Right ventricle myocardium superior (tissue), 1 donor: Measurements from ENCODE around the gene PDCD11. TPM values are rescaled to one million over a fixed set of nuclear protein-coding genes. Genes with fewer than 3 reads are reported as not detected.
"Not testable (repeated sequence)": the region's sequence is repeated elsewhere in the genome, so short reads cannot be mapped to it uniquely, and the experiment has no call there.

Source experiments
- ATAC-seq: fragments of 200-7000 bp; cut with Tn5 transposase; one replicate; pipeline ENCODE4 v1.9.1; 2020; ENCODE audit warnings: mild to moderate bottlenecking; ENCODE audit not compliant: poor library complexity
- DNase-seq: peaks from one replicate; pipeline ENCODE4 v3.0.0-alpha.2; 2020
- intact Hi-C: fragments of 100-400 bp; cut with DNase I; formaldehyde crosslinking; loops from one replicate; pipeline ENCODE4 v1.11.2; 2022
- total RNA-seq: library from RNA; stranded (reverse); fragmentation: NEBNext Ultra II Directional; extraction: Animal tissue kit (Norgen Biotek cat#: 25700); gene quantifications from one replicate; pipeline ENCODE4 v1.2.1, GENCODE V29; 2021
- donor health status: DM: no; HTN: yes; CAD: no; lungs with severe emphysema.

The PDCD11 gene
- total RNA-seq, 1 donor from 2014 or later = 10.1 TPM

DNA sequence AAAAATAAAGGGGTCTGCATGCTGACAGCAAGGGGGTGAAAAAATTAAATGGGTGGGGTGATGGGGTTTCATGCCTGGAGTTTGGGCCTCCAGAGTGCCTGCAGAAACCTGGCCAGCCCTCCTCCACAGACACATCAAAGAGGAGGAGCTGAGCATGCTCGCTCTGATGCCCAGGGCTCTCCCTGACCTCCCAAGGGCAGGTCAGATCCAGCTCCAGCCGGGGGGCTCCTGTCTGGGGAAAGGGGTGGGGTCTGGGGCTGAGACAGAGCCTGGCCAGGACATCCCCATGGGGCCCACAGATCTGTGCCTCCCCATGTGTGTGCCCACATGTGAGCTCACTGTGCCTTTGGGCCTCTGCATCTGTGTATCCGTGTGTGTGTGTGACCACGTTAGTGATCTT is 63.2 kb downstream of the PDCD11 start:
- ATAC-seq (no peak), DNase-seq (no peak)
- intact Hi-C loops = no loop called here

DNA sequence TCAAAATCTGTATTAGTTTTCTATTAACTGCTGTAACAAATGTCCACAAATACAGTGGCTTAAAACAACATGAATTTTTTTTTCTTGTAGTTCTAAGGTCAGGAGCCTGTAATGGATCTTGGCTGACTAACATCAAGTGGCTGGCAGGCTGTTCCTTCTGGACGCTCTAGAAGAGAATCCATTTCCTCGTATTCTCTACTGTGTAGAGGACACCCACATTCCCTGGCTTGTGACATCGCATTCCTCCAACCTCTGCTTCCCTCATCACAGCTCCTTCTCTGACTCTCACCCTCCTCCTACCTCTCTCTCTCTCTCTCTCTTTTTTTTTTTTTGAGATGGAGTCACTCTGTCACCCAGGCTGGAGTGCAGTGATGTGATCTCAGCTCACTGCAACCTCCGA is 67.1 kb downstream of the PDCD11 start:
- ATAC-seq (no peak), DNase-seq (no peak)
- intact Hi-C loops = no loop called here

DNA sequence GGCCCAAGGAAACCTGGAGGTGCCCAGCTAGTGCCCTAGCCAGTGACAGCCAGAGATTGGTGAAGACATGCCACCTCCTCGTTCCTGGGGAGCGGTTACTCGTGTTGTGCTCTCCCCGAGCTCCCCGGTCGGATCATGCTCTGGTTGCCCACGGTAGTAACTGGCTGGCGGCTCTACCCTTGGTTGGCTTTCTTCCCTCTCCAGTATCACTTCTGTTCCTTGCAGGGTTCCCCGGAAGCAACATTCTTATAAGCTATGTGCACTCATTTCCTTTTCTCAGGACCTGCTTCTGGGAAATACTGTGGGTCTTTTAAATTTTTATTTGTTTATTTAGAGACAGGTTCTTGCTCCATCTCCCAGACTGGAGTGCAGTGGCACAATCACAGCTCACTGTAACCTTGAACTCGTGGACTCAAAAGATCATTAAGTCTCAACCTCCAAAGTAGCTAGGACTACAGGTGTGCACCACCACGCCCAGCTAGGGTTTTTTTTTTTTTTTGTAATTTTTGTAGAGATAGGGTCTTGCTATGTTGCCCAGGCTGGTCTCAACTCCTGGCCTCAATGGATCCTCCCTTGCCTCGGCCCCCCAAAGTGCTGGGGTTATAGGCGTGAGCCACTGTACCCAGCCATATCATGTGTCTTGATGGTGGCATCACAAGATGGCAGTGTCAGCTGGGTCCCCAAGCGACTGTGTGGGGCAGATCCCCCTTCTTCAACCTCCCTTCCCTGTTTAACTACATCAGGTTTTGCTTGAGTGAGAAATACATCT is 69.2 kb downstream of the PDCD11 start:
- DNase-seq (no peak), ATAC-seq (no peak)
- intact Hi-C loops = no loop called here

DNA sequence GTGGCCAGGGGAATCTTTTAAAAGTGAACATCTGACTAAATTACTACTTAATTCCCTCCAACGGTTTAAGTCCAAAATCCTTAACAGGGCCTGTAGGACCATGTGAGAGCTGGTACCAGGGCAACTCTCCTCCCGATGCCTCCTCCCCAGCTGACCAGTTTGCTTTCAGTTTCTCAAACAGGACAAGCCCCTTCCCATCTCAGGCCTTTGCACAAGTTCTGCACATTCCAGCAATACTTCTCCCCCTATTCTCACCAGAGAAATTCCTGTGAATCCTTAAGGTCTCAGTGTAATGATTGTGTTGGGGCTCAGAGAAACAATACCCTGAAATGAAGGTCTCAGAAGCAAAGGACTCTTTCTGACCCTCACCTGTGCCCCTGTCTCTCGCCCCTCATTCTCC is 70.3 kb downstream of the PDCD11 start:
- intact Hi-C loops = no loop called here
- DNase-seq = no peak
- no peak for ATAC-seq

DNA sequence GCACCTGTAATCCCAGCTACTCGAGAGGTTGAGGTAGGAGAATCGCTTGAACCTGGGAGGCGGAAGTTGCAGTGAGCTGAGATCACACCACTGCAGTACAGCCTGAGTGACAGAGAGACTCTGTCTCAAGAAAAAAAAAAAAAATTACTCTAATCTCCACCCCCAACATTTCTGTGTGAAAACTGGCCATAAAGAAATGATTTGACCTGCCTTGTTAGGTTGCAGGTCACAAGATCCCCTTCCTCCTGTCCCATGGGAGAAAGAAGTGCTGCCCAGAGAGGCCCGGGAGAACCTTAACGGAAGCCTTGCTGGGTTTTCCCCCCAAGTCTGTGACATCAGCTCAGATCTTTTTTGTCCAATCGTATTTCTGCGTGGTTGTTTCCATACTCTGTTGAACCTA is 71.0 kb downstream of the PDCD11 start:
- intact Hi-C loops = no loop called here
- no peak for DNase-seq
- no peak for ATAC-seq

DNA sequence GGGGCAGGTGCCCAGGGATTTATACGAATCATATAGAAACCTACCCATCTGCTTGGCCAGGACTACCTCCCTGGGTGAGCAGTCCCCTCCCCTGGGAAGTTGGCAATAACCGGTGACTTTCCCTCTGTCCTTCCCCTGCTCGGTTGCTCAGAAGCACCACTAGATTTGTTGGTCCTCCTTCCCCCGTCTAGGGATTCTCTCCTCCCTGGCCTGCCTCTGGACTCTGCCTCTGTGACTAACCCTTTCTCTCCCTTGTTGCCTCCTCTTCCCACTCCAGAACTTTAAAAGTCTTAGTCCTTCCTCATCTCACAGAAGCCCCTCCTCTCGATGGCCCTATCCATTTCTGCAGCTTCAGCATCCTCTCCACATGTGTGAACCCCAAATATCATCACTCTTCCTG is 72.8 kb downstream of the PDCD11 start:
- intact Hi-C loops = no loop called here
- ATAC-seq (no peak), DNase-seq (no peak)

DNA sequence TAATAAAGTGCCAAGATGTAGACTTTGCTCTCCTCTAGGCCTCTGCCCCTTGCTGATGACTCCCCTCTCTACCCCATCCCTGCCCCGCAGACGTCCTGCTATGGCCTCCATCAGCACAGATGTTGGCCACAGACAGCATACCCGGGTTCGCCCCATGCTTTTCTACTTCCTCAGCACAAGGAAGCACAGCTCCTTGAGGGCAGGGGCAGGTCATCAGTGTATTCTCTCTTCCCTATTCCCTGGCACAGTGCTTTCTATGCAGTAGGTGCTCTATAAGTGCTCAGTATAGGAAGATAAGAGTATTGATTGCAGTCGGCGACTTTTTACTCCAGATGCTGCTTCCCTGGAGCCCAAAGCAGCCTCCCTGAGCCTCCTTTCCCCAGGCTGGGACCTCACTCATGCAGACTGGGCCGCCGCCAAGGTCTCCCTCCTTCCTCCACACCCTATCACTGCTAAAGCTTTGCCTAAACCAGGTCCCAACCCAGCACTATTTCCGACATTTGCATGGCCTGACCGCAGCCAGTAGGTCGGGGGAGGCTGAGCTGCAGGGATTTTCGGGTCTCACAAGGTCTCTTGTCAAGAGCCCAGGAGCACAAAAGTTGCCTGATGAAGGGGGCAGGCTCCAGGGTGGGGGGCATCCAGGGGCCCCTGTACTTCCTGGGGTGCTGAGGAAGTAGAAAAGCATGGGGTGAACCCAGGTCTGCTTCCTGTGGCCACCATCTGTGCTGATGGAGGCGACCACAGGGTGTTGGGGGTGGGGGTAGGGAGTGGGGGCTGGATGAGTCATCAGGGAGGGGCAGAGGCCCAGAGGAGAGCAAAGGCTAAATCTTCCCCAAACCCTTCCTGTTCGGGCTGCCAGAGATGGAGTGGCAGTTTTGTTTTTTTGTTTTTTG is 74.6 kb downstream of the PDCD11 start:
- intact Hi-C loops = no loop called here
- ATAC-seq = peak; percentile 76
- DNase-seq = peak; percentile 75

DNA sequence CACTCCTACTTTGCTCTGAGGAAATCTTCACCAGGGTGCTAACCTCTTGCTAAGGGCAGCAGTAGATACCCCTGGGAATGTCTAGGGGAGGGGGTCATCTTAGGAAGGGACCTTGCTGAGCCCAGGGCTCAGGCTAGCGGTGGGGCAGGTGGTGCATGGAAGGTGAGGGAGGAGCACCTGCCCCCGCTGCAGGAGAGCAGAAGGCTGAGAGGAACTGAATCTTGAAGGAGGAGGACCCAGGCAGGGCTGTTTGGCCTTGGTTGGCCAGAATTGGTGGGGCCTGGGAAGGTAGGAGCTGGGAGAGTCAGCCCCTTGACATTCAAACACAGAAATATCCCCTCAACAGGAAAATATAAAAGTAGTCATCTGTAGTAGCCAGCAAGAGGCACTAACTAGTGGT is 75.6 kb downstream of the PDCD11 start:
- intact Hi-C loops = no loop called here
- ATAC-seq (no peak), DNase-seq (no peak)

DNA sequence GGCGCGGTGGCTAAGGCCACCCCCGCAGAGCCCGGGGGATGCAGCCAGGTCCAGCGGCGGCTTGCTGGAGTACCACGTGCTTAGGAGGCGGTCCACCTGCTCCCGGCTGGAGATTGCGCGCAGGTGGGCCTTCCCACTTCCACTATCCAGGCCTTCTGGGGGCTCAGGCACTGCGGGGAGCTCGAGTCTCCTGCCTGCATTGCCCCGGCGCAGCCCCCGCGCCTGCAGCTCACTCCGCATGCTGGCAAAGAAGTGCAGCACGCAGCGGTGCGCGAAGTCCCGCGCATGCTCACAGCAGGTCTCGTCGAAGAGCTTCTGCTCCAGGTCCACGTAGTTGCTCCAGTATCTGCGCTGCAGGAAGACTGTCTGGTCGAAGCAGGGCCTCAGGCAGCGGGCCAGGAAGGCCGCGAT is 76.8 kb downstream of the PDCD11 start:
- no peak for DNase-seq

DNA sequence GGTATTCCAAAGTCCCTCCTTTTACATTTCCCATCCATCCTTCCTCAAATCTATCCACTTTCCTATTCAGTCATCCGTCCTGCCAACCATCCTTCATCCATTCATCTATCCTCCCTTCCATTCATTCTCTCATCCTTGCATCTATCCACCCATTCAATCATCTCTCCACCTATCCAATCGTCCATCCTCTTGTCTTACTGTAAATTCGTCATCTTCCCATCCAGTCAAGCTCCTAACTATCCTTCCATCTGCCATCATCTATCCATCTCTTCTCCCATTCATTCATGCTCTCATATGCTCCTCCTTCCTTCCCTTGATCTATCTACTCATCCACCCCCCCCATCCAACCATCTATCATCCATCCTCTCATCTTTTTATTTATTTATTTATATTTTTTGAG is 77.7 kb downstream of the PDCD11 start:
- no peak for ATAC-seq
- intact Hi-C loops = no loop called here
- no peak for DNase-seq

More for the DNA sequence above, 76.8 kb downstream of the PDCD11 start:
- intact Hi-C loops = no loop called here
- ATAC-seq = no peak

DNA sequence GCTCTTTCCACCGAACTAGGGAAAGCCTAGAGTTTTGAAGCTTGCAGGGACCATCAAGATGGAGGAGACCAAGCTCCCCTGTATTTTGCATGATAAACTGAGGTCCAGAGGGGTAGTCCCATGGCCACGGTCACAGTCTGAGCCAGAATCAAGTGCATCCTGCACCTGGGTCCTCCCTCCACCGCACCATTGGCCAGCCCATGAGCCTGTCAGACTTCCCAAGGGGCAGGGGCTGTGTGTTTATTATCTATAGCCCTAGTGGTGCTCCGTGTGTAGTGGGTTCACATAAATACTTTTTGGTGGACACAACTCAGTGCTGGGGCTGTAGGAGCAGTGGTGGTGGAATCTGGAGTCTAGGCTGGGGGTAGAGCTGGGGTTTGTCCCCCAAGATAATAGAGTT is 79.0 kb downstream of the PDCD11 start:
- intact Hi-C loops = no loop called here
- ATAC-seq (no peak), DNase-seq (no peak)

DNA sequence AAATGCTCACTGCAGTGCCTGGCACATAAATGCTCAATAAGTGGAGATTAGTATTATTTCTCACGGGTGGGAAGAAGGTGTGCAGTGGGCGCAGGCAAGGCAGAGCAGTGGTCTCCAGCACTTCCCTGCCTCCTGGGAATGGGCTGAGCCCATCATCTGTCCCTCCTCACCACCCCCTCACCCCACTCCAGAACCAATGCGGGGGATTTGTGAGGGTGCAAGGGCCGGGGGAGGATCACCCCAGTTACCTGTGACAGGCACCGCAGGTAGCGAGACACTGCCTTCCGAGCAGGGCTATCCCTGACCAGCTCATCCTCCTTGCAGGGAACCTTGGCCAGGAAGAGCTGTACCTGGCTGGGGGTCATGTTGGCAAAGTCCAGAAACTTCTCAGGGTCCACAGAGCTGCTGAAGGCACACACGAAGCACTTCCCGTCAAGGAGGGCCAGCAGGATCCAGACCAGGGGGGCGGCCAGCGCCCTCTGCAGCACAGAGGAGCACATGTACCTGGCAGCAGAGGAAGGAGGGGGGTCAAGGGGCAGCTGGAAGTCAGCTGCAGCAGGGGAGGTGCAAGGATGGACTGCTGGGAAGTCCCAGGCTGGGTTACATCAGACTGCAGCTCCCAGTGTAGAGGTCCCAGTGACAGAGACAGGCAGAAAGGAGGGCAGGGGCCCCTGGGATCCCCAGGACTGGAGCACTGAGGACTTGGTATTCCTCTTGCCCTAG is 79.8 kb downstream of the PDCD11 start:
- intact Hi-C loops = no loop called here
- no peak for DNase-seq
- ATAC-seq = no peak

DNA sequence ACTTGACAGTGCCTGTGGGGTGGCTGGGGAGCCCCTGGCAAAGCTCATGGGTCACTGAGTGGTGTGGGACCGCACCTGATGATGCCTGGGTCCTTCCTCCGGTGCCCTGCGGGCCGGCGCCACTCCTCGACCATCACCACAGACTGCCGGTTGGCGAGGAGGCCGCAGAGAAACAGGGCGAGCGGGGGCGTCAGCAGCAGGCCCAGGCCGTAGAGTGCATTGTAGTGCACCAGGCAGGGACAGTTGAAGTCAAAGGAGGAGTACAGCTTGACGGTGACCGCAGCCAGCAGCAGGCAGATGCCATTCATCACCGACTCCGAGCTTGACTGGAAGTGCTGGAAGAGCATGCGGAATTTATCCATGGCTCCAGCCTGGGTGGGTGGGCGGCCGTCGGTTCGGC is 82.2 kb downstream of the PDCD11 start:
- intact Hi-C loops = no loop called here
- ATAC-seq (no peak), DNase-seq (no peak)

DNA sequence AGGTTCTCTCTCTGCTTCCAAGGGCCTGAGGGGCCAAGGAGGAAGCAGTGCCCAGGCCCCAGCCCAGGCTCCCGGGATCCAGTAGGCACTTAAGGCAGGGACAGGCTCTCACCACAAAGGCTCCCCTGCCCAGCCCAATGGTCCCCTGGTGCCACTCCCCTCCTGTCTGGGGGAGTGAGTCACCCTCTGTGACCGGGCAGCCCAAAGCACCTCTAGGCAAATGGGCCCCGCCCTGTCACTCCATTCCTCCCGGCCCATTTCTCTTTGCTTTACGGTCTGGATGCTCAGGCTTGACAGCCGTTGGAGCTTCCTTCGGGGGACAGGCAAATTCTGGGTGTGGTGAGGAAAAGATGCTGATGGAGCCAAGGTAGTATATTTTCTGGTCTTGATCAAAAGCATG is 82.7 kb downstream of the PDCD11 start, which contains the start of gene CALHM3:
Gene CALHM3, minus strand, starts transcription at position 106 of the 400 bp plus-strand sequence. CDS start 208 bp downstream, outside the sequence.
- no peak for DNase-seq
- no peak for ATAC-seq
- intact Hi-C loops = no loop called here

DNA sequence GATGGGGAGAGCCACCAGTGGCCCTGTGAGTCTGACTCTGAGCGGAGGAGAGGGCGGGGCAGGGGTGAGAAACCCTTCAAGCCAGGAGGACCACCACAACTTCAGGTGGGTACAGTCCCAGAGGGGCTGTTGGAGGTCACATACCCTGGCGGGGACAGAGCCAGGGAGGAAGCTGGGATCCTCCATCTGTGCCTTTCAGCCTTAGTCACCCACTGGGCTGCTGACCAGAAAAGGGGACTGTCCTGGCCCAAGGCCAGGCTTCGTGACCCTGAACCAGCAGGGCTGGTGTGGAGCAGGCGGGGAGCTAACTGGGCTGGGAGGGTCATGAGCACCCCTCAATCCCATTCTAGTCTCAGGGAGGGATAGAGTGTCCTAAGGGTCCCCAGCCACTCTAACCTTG is 84.1 kb downstream of the PDCD11 start:
- intact Hi-C loops = no loop called here
- DNase-seq (no peak), ATAC-seq (no peak)

DNA sequence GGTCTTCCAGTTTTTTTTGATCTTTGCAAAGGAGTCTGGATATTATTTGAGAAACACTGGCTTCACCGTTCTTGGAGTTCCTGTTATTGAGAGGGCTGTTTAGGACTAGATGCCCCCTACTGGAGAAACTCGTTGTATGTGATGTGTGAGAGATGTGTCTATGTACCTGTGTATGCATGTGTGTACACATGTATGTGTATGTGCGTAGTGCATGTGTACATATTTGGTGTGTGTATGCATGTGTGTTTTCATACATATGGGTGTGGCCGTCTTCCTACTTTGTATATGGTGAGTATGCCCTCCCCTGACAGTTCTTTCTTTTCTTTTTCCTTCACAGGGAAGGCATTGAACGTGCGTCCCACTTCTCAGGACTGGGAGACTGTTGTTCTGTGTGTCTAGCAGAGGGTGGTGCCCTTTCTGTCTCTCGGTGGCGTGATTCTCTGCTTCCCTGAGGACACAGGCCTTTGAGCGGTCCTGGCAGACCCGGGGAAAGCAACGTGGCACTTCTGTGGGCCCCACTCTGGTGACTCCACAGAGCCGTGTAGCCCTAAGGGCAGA is 85.6 kb downstream of the PDCD11 start:
- ATAC-seq (peak; percentile 69), DNase-seq (no peak)
- intact Hi-C loops = no loop called here

DNA sequence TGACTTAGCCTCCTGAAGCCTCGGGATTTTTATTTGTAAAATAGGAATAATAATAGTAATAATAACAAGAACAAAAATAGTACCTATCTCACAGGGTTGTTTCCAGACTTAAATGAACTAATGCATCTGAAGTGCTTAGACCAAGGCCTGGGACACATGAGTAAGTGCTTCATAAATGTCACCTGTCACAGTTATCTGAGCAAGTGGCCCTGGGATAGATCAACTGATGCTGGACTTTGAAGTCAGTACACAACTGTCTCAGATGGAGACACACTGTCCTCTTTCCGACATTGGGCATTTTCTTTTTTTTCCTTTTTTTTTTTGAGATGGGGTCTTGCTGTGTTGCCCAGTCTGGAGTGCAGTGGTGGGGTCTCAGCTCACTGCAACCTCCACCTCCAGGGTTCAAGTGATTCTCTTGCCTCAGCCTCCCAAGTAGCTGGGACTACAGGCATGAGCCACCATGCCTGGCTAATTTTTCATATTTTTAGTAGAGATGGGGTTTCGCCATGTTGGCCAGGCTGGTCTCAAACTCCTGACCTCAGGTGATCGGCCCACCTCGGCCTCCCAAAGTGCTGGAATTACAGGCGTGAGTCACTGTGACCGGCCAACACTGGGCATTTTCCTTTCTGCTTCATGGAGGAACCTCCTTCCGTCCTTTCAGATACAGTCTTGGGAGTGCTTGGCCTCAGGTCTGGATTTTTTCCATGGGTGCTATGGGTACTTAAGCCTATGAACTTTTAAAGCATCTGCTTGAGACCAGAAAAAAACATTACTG is 90.4 kb downstream of the PDCD11 start:
- intact Hi-C loops, DNase-seq, ATAC-seq: not testable (repeated sequence)

DNA sequence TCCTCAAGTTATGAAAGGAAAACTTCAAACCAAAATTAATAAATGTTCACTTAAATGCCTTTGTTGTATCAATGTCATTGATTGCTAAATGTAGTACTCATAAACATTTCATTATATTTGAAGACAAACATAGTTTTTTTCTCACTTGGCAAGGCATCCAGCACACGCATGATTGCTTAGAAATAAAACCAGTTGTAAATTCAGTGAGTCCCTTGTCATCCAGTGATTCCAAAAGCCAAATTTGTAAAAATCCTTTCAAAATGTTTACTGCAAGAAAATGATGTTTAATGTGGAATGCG is 90.9 kb downstream of the PDCD11 start:
- ATAC-seq (no peak), DNase-seq (no peak)
- intact Hi-C loops = no loop called here

DNA sequence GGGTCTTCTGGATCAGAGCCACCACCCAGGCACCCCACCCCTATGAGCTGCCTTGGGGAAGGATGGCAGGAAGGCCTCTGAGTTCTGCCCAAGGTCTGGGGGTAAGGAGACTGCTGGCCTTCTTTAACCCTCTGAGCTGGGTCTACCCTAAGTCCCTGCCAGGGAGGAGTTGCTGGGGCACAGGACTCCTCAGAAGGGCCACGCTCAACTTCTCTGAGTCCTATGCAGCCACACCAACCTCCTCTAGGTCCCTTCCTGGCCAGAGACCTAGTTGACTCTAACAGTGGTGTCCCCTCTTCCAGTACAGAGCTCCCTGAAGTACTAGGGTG is 94.5 kb downstream of the PDCD11 start:
- DNase-seq = no peak
- ATAC-seq = no peak
- intact Hi-C loops = no loop called here
